OCI-LY7 (cell line): Measurements from ENCODE around the gene PRKD3.

Experiments
- CTCF ChIP-seq: fragments of 200-600 bp; sonication (generic); conservative IDR thresholded peaks from 2 replicates; pipeline ENCODE4 v1.5.1; 2014; ENCODE audit warnings: mild to moderate bottlenecking, antibody characterized with exemption, low read length, moderate library complexity, mixed read lengths
- EZH2phosphoT487 ChIP-seq: fragments of 200-600 bp; sonication (generic); IDR thresholded peaks from 2 replicates; pipeline ENCODE4 v1.6.1; 2018; ENCODE audit warnings: low read depth, borderline replicate concordance, mild to moderate bottlenecking, mixed run types, antibody characterized with exemption, low read length, moderate library complexity, mixed read lengths

GRCh38 chr2:37321029-37321682 lies 3.5 kb downstream of the PRKD3 start:
- TF ChIP-seq CTCF (no peak), EZH2phosphoT487 (no peak)
